ENCODE results near the gene SMIM41. TPM values are rescaled to one million over a fixed set of nuclear protein-coding genes. Genes with fewer than 3 reads are reported as not detected.

SMIM41 gene
- total RNA-seq, 4 donors from 2014 or later: 1.4 to 6.6 TPM; not detected in 2

DNA sequence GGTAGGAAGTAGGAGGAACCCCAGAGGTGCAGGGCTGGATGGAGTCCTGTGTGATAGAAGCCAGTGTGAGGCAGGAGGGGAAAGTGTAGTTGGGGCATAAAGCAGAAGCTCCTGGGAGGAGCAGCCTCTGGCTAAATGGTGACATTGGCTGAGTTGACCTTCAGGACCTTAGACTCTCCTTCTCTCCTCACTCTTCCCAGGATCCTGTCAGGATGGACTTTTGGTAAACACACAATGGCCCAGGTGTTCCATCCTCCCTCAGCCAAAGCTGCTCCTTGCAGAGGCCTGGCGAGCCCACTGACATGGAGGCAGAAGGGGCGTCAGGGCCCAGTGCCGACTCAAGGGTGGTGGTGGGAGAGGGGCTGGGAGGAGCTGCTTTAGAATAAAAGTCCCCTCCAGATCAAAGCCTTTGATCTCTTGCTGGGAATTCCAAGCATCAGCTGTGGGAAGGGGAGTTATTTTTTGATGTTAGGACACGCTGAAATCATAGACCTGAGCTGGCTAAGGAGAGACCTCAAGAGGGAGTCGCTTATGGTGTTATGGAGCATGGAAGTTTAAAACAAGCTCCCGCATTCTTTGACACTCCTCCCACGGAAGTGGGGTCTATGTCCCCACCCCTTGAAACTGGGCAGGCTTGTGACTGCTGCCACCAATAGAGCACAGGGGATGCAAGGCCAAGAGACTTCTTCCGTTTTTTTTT lies 44.1 kb downstream of the SMIM41 start:
- H3K4me3 ChIP-seq: no peak overlapping the region

DNA sequence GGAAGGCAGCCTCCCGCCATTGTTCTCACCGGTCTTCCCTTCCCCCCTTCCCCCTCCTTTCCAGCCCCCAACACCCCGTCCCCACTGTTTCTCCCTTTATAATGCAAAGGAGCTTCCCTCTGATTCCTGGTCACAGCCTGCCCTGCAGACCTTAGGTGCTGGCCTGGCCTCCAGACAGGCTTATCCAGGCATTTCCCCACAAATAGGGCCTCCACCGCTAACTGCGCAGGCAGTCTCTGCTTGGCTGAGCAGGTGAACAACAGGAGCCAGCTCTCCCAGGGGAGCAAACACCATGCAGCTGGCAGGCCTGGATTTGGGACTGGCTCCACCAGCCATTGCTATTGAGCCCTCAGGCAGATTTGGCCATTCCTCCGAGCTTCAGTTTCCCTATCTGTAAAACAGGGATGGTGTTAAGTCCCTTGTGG lies 46.0 kb downstream of the SMIM41 start:
- no peak overlapping the region for H3K4me3 ChIP-seq
- H3K9me3 ChIP-seq: no peaks in the 10 kb centered on the region
- TF ChIP-seq, protein P1, sequence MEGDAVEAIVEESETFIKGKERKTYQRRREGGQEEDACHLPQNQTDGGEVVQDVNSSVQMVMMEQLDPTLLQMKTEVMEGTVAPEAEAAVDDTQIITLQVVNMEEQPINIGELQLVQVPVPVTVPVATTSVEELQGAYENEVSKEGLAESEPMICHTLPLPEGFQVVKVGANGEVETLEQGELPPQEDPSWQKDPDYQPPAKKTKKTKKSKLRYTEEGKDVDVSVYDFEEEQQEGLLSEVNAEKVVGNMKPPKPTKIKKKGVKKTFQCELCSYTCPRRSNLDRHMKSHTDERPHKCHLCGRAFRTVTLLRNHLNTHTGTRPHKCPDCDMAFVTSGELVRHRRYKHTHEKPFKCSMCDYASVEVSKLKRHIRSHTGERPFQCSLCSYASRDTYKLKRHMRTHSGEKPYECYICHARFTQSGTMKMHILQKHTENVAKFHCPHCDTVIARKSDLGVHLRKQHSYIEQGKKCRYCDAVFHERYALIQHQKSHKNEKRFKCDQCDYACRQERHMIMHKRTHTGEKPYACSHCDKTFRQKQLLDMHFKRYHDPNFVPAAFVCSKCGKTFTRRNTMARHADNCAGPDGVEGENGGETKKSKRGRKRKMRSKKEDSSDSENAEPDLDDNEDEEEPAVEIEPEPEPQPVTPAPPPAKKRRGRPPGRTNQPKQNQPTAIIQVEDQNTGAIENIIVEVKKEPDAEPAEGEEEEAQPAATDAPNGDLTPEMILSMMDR (IDR thresholded peaks at IDR 0.05): no peak
- TF ChIP-seq POLR2A (IDR thresholded peaks at IDR 0.05): no peak
- no peaks in the 10 kb centered on the region for H3K27me3 ChIP-seq
- no peaks in the 10 kb centered on the region for H3K36me3 ChIP-seq
- H3K27ac ChIP-seq: no peak overlapping the region
- H3K4me1 ChIP-seq: peaks cover 0 to 10% (median 0%) of the 10 kb centered on the region in 4 donors
- DNase-seq: no peak

More for the DNA sequence above, 44.1 kb downstream of the SMIM41 start:
- Histone ChIP-seq H3K27ac (no peak overlapping the region), H3K36me3 (no peaks in the 10 kb centered on the region), H3K4me1 (peaks cover 0 to 23% (median 10%) of the 10 kb centered on the region in 4 donors), H3K9me3 (no peaks in the 10 kb centered on the region), H3K27me3 (no peaks in the 10 kb centered on the region)
- DNase-seq: no peak
- TF ChIP-seq, protein P1 (IDR thresholded peaks at IDR 0.05): no peak
- no peak for TF ChIP-seq POLR2A (IDR thresholded peaks at IDR 0.05)

DNA sequence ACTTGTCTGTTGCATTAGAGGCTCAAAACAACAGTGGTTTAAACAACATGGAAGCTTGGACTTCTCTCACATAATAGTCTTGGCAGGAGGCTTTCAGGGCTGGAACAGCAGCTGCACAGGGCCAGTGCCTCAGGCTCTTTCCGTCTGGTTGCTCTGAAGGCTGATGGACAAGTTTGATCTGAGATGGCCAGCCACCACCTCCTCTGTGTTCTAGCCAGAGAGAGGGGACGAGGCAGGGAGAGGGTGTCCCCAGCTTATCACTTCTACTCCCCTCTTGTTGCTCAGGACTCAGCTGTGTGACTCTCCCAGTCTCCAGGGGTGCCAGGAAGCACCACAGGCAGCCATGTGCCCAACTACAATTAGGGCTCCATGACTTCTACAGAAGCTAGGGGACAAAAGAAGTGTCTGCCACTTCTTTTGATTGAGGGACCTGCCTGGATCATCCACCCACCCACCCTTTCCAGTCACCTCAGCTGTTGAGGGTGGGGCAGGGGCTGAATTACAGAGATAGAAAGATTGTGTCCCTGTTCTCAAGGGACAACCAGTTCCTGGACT lies 46.6 kb downstream of the SMIM41 start:
- H3K4me1 ChIP-seq: peaks cover 0 to 10% (median 0%) of the 10 kb centered on the region in 4 donors
- H3K27ac ChIP-seq: peak overlapping the region in 2 of 4 donors; percentile 20 to 69
- TF ChIP-seq POLR2A (IDR thresholded peaks at IDR 0.05): no peak
- TF ChIP-seq, protein P1 (IDR thresholded peaks at IDR 0.05): no peak
- no peaks in the 10 kb centered on the region for H3K9me3 ChIP-seq
- no peak overlapping the region for H3K4me3 ChIP-seq
- no peak for DNase-seq
- no peaks in the 10 kb centered on the region for H3K36me3 ChIP-seq
- no peaks in the 10 kb centered on the region for H3K27me3 ChIP-seq

DNA sequence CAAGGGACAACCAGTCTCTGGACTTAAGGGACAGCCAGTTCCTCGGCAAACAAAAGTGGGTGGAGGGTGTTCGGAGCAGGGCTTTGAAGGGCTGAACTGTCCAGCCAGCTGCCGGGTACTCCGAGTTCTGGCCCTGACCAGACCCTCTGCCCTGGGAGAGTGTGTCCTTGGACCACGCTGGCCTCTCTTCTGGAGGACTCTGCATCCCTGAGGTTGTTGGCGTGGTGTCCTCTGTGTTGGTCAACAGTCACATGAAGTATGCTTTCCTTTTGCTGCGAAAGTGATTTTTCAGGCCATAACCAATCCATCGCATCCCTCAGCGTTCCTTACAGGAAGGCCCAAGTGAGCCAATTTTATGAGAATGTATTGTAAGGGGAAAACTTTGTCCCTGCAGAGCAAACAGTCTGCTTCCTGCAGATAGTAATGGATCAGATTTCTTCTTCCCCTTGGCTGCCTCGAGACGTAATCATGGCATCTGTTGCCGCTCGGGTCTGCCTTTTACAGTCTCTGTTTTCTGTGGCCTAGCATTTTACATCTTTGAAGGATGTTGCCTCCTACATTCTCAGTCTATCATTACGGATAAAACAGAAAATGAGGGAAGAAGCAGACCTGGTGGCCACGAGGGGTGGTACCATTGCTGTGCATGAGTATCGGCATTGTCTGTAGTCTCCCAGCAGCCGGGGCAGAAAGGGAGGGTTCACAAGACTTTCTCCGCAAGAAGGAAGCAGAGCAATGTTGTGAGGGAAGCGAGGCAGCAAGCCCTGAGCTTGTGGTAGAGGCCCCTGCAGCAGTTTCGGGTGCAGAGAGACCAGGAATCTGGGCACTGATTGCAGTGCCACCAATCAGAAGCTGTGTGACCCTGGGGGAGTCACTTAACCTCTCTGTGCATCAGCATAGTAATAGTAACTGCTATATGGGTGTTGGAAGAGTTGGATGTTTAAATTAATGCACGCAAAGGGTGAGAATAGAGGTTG lies 47.4 kb downstream of the SMIM41 start:
- no peak overlapping the region for H3K4me3 ChIP-seq
- DNase-seq: no peak
- H3K27ac ChIP-seq: peak overlapping the region in 2 of 4 donors; percentile 20 to 69
- H3K36me3 ChIP-seq: no peaks in the 10 kb centered on the region
- H3K4me1 ChIP-seq: peaks cover 0 to 5% (median 0%) of the 10 kb centered on the region in 4 donors
- no peaks in the 10 kb centered on the region for H3K27me3 ChIP-seq
- TF ChIP-seq POLR2A (IDR thresholded peaks at IDR 0.05): no peak
- TF ChIP-seq, protein P1 (IDR thresholded peaks at IDR 0.05): no peak
- no peaks in the 10 kb centered on the region for H3K9me3 ChIP-seq

DNA sequence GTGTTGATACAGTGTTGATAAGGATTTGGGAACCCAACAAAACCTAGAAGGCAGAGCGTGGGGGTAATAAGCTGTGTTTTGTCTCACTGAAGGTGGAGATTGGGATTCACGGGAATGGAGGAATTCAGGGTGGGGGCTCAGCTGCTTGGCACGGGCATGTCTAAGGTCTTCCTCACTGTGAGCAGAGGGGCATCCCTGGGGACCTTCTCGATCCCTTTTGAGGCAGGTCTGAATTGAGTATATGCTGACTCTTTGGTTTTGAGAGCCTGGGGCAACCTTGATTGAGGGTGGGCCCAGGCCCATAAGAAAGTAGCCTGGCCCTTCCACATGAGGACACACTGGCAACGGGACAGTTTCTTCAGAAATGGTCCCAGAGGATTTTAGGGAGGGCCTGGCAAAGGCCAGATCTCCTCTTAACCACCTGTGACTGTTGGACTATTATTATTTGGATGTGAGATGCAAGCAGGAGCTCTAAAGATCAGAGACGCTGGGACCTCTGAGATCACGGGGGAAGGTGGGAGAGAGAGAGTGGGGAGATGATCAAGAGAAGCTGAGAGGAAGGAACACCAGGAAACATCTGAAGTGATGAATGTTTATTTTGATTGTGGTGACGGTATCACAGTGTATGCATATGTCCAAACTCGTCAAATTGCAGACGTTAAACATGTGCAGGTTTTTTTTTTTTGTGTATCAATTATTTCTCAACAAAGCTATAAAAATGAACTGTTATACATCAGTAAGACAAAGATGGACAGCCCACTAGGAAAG lies 48.4 kb downstream of the SMIM41 start:
- Histone ChIP-seq H3K9me3 (no peaks in the 10 kb centered on the region), H3K27me3 (no peaks in the 10 kb centered on the region), H3K27ac (peak overlapping the region in 2 of 4 donors; percentile 20 to 69), H3K4me1 (peaks cover 0 to 5% (median 0%) of the 10 kb centered on the region in 4 donors), H3K36me3 (no peaks in the 10 kb centered on the region), H3K4me3 (no peak overlapping the region)
- no peak for DNase-seq
- no peak for TF ChIP-seq POLR2A (IDR thresholded peaks at IDR 0.05)
- TF ChIP-seq, protein P1 (IDR thresholded peaks at IDR 0.05): no peak
